ENCODE results near the gene PARVB. TPM values are rescaled to one million over a fixed set of nuclear protein-coding genes. Genes with fewer than 3 reads are reported as not detected.

PARVB gene
- total and polyA plus RNA-seq, 2 of the 8 experiments (the other 6 are each of a cell fraction or from before 2014, with no cell fraction given): 14.5 to 18.6 TPM

- TF ChIP-seq ZNF274 (IDR thresholded peaks at IDR 0.05; ENCODE audit: borderline replicate concordance, extremely low read depth, low read length) (no peak), CREB1 (IDR thresholded peaks at IDR 0.05) (peak; percentile 16), GABPA (IDR thresholded peaks at IDR 0.05; ENCODE audit: borderline replicate concordance, insufficient read depth, low read length) (no peak), CHD2 (IDR thresholded peaks at IDR 0.05; ENCODE audit: low read length) (no peak), KDM4A (IDR thresholded peaks at IDR 0.05; ENCODE audit: low read depth, low read length, severe bottlenecking) (no peak), KDM1A (IDR thresholded peaks at IDR 0.05; ENCODE audit: borderline replicate concordance, low read length) (no peak), CTCF (IDR thresholded peaks at IDR 0.05; ENCODE audit: control extremely low read depth in 1 of 3, insufficient read depth in 1 of 3, low read depth in 1 of 3, low read length in 3 of 3) (peak; percentile 93 to 97 (median 95))
Measured at GRCh38 chr22:43993072-43993760, 30.9 kb upstream of the PARVB start (continued).
